Measurements from ENCODE around the gene ANKS1B. TPM values are rescaled to one million over a fixed set of nuclear protein-coding genes. Genes with fewer than 3 reads are reported as not detected.
"Not testable (repeated sequence)": the region's sequence is repeated elsewhere in the genome, so short reads cannot be mapped to it uniquely, and the experiment has no call there.

The ANKS1B gene
- total RNA-seq, 4 donors from 2014 or later = 16.6 to 62.6 (median 40.2) TPM

- TF ChIP-seq POLR2A (IDR thresholded peaks at IDR 0.05) (no peak), CTCF (IDR thresholded peaks at IDR 0.05) (no peak)
- no peaks in the 10 kb centered on the region for H3K36me3 ChIP-seq
- DNase-seq = no peak
- H3K4me1 ChIP-seq = no peaks in the 10 kb centered on the region
- intact Hi-C loops (cut with DNase I; ENCODE audit: low total_unique reads) = no loop called here
- no peaks in the 10 kb centered on the region for H3K9me3 ChIP-seq
- H3K4me3 ChIP-seq = no peak overlapping the region
- H3K27me3 ChIP-seq = no peaks in the 10 kb centered on the region
- no peak overlapping the region for H3K27ac ChIP-seq
These were observed 184.1 kb downstream of the ANKS1B start for GRCh38 chr12:99800605-99801004.

- H3K36me3 ChIP-seq; H3K4me1 ChIP-seq; H3K4me3 ChIP-seq; H3K27ac ChIP-seq; DNase-seq; intact Hi-C loops (cut with DNase I; ENCODE audit: low total_unique reads); H3K27me3 ChIP-seq; H3K9me3 ChIP-seq: not testable (repeated sequence)
These were observed 186.8 kb downstream of the ANKS1B start for GRCh38 chr12:99797931-99798330.

GRCh38 chr12:99783421-99783820 lies 201.3 kb downstream of the ANKS1B start:
- Histone ChIP-seq H3K27me3 (no peaks in the 10 kb centered on the region), H3K4me3 (no peak overlapping the region), H3K9me3 (no peaks in the 10 kb centered on the region), H3K4me1 (no peaks in the 10 kb centered on the region), H3K27ac (no peak overlapping the region), H3K36me3 (no peaks in the 10 kb centered on the region)
- DNase-seq = no peak
- intact Hi-C loops (cut with DNase I; ENCODE audit: low total_unique reads) = no loop called here
- TF ChIP-seq CTCF (IDR thresholded peaks at IDR 0.05) (no peak), POLR2A (IDR thresholded peaks at IDR 0.05) (no peak)

GRCh38 chr12:99772274-99772673 lies 212.5 kb downstream of the ANKS1B start:
- TF ChIP-seq CTCF (IDR thresholded peaks at IDR 0.05) = no peak
- no peak for TF ChIP-seq POLR2A (IDR thresholded peaks at IDR 0.05)
- no peak for DNase-seq
- no peak overlapping the region for H3K4me3 ChIP-seq
- no peaks in the 10 kb centered on the region for H3K27me3 ChIP-seq
- H3K36me3 ChIP-seq = no peaks in the 10 kb centered on the region
- intact Hi-C loops (cut with DNase I; ENCODE audit: low total_unique reads) = no loop called here
- no peaks in the 10 kb centered on the region for H3K9me3 ChIP-seq
- H3K4me1 ChIP-seq = no peaks in the 10 kb centered on the region
- H3K27ac ChIP-seq = no peak overlapping the region

GRCh38 chr12:99771659-99772058 lies 213.1 kb downstream of the ANKS1B start:
- DNase-seq = no peak
- intact Hi-C loops (cut with DNase I; ENCODE audit: low total_unique reads) = no loop called here
- Histone ChIP-seq H3K27me3 (no peaks in the 10 kb centered on the region), H3K4me3 (no peak overlapping the region), H3K9me3 (no peaks in the 10 kb centered on the region), H3K36me3 (no peaks in the 10 kb centered on the region), H3K27ac (no peak overlapping the region), H3K4me1 (no peaks in the 10 kb centered on the region)
- TF ChIP-seq POLR2A (IDR thresholded peaks at IDR 0.05) (no peak), CTCF (IDR thresholded peaks at IDR 0.05) (no peak)

- intact Hi-C loops (cut with DNase I; ENCODE audit: low total_unique reads) = no loop called here
- TF ChIP-seq POLR2A (IDR thresholded peaks at IDR 0.05) (no peak), CTCF (IDR thresholded peaks at IDR 0.05) (no peak)
- no peak for DNase-seq
- Histone ChIP-seq H3K4me1 (no peaks in the 10 kb centered on the region), H3K27ac (no peak overlapping the region), H3K9me3 (no peaks in the 10 kb centered on the region), H3K27me3 (no peaks in the 10 kb centered on the region), H3K4me3 (no peak overlapping the region), H3K36me3 (no peaks in the 10 kb centered on the region)
These were observed 215.2 kb downstream of the ANKS1B start for GRCh38 chr12:99769396-99769980.
